Raji (cell line): ENCODE data around the gene FRY.

Experiments used
- POLR2A ChIP-seq: IDR thresholded peaks from 2 replicates; pipeline ENCODE4 v1.6.1; 2011; ENCODE audit warnings: low read depth, low read length, control low read depth; ENCODE audit not compliant: insufficient read depth

The FRY gene

GRCh38 chr13:32150239-32150638, 118.7 kb downstream of the FRY start:
- no peak for TF ChIP-seq POLR2A

- no peak for TF ChIP-seq POLR2A
Observed at GRCh38 chr13:32150794-32151193, 119.2 kb downstream of the FRY start.

- TF ChIP-seq POLR2A = no peak
Observed at GRCh38 chr13:32151240-32151639, 119.7 kb downstream of the FRY start.

GRCh38 chr13:32153056-32153455, 121.5 kb downstream of the FRY start:
- no peak for TF ChIP-seq POLR2A

- TF ChIP-seq POLR2A = no peak
Observed at GRCh38 chr13:32159137-32159869, 127.7 kb downstream of the FRY start.

GRCh38 chr13:32162395-32163005, 130.9 kb downstream of the FRY start:
- TF ChIP-seq POLR2A = no peak

- TF ChIP-seq POLR2A = no peak
Observed at GRCh38 chr13:32164622-32165268, 133.2 kb downstream of the FRY start.

GRCh38 chr13:32165796-32166195, 134.2 kb downstream of the FRY start:
- no peak for TF ChIP-seq POLR2A

GRCh38 chr13:32168131-32168530, 136.6 kb downstream of the FRY start:
- no peak for TF ChIP-seq POLR2A

- no peak for TF ChIP-seq POLR2A
Observed at GRCh38 chr13:32170841-32171240, 139.3 kb downstream of the FRY start.

GRCh38 chr13:32173881-32174280, 142.3 kb downstream of the FRY start:
- no peak for TF ChIP-seq POLR2A

- no peak for TF ChIP-seq POLR2A
Observed at GRCh38 chr13:32174366-32174765, 142.8 kb downstream of the FRY start.

GRCh38 chr13:32175307-32175706, 143.7 kb downstream of the FRY start:
- no peak for TF ChIP-seq POLR2A

GRCh38 chr13:32175943-32176342, 144.4 kb downstream of the FRY start:
- no peak for TF ChIP-seq POLR2A

GRCh38 chr13:32176696-32177095, 145.1 kb downstream of the FRY start:
- TF ChIP-seq POLR2A = no peak

- TF ChIP-seq POLR2A = no peak
Observed at GRCh38 chr13:32178763-32179162, 147.2 kb downstream of the FRY start.
